ENCODE data around the gene CAMK2N1.

Gene CAMK2N1

DNA sequence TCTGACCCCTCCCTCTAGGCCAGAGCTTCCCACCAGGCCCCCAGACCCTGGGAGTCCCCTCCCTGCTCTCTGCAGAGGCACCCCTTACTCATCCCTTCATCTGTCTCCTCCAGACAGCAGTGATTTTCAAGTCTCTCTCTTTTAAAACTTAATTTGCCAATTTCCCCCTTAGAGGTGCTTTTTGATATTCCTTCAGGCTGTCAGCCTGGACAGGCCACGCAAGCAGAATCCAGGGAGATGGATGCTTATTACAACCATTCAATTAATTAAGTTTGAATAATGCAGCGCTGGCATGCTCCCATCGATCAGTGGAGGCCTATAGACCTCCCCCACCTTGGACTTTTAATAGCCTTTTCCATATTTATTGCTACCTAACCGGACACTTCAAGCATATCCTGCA is 6.2 kb downstream of the CAMK2N1 start:
- DNase-seq (ENCODE audit: low read depth in 2 of 3, low spot score in 1 of 3), result no peak

DNA sequence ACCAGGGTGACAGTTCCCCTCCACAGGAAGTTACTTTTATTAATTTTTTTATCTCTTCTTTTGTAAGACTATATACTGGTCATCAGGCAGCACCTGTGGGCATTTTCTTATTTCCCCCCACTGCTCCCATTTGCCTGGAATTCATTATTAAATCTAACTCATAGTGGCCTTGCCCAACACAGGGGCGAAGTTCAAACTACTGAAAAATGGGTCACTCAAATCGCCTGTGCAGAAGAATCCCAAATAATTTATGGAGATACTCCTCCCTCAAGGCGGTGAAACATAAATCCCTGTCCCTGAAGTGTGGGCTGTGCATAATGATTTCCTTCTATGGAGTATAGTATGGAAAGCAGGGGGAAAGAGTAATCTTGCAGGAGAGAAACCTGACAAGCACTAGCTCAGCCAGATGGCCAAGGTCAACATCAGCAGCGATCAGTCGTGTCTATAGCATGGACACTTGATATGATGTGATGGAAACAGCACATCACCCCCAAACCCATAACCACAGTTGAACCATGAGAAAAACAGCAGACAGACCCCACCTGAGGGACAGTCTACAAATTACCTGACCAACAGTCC is 7.9 kb downstream of the CAMK2N1 start:
- no peak for DNase-seq (ENCODE audit: low read depth in 2 of 3, low spot score in 1 of 3)

DNA sequence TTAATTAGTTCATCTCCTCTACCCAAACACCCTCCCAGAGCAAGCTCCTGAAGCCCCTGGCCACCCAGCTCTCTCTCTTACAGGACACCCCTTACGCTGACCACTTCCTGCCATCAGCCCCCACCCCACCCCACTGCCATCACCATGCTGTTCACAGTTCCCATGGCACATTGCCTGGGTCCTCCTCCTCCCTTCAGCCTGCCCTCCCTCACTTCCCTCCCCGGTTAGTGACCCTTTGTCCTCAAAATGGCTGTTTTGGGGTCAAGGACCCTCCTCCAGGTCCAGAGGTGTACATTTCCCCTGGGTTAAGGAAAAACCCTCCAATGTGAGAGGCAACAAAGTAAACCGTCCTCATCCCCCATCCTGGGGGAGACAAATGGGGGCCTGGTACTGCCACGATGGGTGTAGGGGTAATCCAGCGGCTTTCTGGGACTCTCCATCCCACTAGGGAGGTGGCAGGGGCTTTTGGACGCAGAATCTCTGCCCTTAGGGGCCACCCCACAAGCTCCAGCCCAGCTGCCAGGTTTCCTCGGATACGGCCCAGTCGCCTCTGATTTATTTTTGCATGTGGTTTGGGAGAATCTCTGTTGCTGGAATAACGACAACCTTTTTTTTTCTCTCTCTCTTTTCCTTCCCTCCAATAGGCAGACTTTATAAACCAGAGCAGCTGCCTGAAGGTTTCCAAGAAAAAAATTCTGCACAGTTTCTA is 8.5 kb downstream of the CAMK2N1 start:
- DNase-seq (ENCODE audit: low read depth in 2 of 3, low spot score in 1 of 3), result no peak

DNA sequence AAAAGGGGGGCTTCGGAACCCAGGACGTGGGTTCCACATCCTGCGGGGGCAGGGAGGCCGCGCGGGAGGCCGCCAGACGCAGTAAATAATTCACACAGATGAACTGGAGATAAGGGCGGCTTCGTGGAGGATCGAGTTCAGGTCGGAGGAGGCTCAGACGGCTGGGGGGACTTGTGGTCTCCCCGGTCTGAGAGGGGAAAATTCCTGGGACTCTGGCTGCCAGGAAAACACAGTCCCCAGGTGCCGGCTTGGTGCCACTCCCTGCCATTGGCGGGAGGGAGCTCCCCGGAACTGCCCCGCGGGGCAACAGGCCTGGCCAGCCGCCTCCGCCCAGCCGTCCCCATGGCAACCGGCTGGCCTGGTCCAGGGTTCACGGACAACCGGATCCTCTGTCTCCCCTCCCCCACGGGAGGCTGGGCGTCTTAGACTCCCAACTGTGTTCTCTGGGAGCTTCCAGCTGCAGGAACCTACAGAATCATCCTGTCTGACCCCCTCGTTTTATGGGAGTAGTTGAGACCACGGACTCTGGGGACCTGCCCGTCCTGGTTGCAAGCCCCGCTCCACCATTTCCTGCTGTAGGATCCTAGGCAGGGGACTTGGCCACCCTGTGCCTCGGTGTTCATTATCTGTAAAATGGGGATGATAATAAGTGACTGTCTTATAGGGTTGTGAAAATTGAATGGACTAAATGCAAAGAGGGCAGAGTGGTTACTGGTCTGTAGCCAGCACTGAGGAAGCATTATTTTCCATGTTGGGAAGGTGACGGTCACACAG is 9.6 kb downstream of the CAMK2N1 start:
- DNase-seq (ENCODE audit: low read depth in 2 of 3, low spot score in 1 of 3), result no peak

DNA sequence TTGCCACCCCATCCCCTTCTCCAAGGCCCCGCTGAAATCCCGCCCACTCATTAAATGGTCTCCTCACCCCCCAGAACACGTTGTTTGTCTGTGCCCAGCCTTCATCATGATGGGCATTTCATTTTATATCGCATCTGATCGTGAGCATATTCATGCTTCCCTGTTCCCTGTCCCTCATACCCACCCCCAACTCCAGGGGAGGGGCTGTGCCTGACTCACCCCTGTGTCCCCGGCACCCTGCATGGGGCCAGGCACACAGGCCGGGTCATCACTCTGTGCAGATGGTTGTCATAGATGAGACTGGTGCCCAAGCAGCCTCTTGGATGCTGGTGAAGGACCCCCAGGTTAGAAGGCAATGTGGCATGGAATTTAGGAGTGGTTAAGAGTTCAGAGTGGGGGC is 11.0 kb downstream of the CAMK2N1 start:
- no peak for DNase-seq (ENCODE audit: low read depth in 2 of 3, low spot score in 1 of 3)

DNA sequence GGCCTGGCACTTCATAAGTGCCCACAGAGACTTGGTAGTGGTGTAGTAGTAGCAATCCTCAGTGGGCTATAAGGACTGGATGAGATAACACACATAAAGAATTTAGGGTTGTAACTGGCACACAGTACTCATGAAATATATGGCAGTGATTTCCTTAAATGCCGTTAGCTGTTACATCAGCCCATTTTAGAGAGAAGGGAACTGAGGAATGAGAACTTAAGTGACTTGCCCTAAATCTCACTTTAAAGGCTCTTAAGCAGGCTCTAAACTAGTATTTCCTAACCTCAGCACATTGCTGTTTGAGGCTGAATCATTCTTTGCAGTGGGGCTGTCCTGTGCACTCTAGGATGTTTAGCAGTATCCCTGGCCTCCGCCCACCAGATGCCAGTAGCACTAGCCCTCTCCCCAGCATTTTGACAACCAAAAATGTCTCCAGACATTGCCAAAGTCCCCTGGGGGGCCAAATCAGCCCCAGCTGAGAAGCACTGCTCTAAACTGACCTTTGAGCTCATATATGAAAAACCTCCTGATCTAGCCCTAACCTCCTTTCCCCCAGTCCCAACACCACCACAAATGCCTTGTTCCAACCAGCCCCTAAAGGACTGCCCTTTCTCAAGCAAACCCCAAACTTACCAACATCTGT is 11.6 kb downstream of the CAMK2N1 start:
- DNase-seq (ENCODE audit: low read depth in 2 of 3, low spot score in 1 of 3), result no peak

DNA sequence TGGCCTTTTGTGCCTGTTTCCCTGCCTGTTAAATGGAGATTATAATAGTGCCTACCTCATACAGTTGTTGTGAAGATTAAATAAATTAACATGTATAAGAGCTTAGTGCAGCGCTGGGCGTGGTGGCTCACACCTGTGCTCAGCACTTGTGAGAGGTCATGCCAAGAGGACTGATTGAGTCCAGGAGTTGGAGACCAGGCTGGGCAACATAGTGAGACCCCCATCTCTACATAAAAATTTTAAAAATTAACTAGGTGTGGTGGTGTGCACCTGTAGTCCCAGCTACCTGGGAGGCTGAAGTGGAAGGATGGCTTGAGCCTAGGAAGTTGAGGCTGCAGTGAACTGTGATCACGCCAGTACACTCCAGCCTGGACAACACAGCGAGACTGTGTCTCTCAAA is 12.1 kb downstream of the CAMK2N1 start:
- no peak for DNase-seq (ENCODE audit: low read depth in 2 of 3, low spot score in 1 of 3)

DNA sequence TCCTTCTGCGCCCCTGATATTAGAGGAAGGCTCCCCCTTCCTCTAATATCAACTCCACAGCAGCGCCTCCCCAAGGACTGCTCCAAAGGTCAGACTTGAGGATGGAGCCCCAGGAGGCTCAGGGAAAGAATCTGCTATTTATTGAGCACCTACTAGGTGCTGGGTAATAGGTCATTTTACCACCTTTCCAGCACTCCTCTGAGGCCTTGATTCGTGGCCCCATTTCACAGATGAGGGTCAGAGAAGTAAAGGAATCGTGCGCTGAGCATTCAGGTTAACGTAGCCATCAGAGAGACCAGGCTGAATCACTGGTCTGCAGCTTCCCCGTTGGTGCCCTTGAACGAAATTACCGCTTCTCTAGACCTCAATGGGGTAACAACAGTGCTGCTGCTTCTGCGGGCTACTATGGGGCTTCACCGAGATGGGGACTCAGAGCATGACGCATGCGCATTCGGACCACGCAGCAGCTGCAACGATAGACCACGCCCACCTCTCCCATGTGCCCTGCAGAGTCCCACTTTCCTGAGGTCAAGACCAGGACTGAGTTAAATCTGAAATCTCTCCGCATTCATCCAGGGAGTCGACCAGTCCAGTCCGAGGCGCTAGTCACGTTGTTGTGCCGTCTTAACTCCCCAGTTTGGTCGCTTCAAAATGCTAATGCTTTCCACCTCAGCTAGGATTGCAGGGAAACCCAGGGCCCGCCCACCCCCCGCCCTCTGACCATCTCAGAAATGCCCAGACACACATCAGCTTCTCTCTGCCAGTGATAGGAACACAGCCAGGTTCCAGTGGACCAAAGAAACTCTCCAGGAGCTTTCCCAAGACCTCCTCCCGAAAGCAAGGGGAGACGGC is 12.9 kb downstream of the CAMK2N1 start:
- no peak for DNase-seq (ENCODE audit: low read depth in 2 of 3, low spot score in 1 of 3)

DNA sequence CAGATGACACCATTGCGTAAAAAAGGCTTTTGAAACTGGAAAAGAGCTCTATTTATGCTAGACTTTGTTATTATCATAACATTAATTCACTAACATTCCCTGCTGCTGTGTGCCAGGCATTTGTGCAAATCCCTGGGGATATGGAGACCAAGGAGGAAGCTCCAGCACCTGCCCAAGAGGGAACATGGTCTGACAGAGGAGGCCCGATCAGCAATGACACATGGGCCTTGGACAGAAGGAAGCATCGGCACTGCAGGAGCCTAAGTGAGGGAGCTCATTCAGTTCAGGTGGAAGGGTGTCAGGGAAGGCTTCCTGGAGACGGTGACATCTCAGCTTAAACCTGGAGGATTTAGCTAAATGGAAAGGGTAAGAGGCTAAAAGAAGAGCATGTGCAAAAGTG is 13.9 kb downstream of the CAMK2N1 start:
- DNase-seq (ENCODE audit: low read depth in 2 of 3, low spot score in 1 of 3), result no peak

DNA sequence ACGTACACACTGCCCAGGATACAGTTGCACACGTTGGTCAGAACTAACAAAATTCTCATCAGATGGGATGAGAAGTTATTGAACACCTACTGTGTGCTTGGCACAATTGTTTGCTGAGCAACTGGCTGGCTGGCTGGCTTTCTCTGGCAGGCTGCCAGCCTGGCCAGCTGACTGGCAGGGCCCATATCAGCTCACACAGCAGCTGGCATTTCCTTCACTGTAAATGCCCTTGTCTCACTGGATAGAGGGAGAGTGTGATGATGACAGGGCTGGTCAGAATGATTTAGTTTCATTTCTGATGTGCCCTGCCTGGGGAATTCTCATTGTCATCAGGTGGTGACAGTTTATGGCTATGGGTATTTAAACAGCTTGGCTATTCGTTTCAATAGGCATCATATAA is 15.8 kb downstream of the CAMK2N1 start:
- DNase-seq (ENCODE audit: low read depth in 2 of 3, low spot score in 1 of 3), result no peak

DNA sequence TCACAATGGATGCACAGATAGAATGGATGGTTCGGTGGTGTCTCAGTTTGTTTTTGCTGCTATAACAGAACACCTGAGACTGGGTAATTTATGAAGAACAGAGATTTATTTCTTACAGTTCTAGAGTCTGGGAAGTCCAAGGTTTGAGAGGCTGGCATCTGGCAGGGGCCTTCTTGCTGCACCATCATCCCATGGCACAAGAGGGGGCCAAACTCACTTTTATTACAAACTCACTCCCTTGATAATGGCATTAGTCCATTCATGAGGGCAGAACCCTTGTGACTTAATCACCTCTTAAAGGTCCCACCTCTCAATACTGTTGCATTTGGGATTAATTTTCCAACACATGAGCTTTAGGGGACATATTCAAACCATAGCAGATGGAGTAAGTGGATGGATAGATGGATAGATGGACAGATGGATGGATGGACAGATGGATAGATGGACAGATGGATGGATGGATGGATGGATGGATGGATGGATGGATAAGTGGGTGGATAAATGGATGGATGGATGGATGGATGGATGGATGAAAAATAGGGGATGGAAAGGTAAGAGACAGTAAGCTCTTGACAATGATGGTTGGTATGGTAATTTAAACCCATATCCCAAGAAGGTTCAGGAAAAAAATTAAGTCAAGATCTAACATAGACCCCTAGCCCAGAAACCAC is 16.5 kb downstream of the CAMK2N1 start:
- no peak for DNase-seq (ENCODE audit: low read depth in 2 of 3, low spot score in 1 of 3)

DNA sequence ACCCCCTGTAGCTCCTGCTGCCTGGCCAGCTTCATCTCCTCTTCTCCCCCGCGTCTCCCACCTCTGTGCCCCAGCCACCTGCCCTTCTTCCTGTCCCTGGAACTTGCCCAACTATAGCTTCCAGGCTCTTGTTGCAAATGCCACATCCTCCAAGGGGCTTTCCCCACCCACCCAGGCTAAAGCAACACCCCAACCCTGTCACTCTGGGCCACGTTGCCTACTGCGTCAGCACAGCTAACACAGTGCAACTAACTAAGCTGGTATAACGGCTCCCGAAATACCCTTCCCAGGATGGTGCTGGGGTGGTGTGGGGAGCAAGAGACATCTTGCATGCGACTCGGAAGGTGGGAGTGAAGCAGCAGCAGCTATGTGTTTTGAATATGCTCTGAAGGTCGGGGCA is 19.7 kb downstream of the CAMK2N1 start:
- no peak for DNase-seq (ENCODE audit: low read depth in 2 of 3, low spot score in 1 of 3)

DNA sequence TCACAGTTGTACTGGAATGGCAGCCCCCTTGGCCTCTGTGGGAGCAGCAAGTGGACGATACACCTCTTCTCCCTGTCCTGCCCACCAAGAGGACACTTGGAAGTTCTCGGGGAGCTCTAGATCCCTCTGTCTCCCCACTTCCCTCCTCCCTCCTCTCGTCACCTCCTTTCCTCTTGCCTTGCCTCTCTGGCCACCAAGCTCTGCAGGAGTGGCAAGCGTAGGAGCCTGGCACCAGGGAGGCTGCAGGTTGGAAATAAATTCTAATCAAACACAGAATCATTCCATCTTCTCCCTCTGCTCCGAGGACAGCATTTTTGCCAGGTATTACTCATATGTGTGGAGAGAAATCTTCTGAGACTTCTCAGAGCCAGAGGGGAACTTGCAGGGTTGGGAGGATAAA is 20.8 kb downstream of the CAMK2N1 start:
- no peak for DNase-seq (ENCODE audit: low read depth in 2 of 3, low spot score in 1 of 3)

DNA sequence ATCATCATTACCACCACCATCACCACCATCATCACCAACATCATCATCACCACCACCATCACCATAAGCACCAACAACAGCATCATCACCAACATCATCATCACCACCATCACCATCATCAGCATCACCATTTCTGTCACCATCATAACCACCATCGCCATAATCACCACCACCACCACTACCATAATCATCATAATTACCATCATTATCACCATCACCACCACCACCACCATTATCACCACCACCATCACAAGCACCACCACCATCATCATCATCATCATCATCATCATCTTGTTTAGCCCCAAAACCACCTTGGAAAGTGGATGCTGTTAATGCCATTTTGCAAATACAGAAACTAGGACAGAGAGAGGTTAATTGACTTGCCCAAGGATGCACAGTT is 22.5 kb downstream of the CAMK2N1 start:
- no peak for DNase-seq (ENCODE audit: low read depth in 2 of 3, low spot score in 1 of 3)

DNA sequence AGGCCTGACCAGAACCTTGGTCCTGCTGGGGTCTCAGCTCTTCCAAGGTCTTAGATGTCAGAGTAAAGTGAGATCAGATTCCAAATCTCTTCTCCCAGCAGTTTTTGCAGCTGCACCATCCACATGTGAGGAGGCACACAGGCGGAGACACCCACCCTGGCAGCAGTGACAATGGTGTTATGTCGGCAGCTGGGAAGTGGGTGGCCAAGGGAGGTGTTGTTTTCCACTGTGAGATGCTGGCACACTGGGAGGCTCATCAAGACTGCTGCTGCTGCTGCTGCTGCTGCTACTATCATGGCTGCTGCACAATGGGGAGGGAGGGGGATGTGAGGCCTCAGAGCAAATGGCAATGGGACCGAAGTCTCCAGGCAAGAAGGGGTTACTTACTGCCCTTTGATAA is 23.6 kb downstream of the CAMK2N1 start:
- no peak for DNase-seq (ENCODE audit: low read depth in 2 of 3, low spot score in 1 of 3)

DNA sequence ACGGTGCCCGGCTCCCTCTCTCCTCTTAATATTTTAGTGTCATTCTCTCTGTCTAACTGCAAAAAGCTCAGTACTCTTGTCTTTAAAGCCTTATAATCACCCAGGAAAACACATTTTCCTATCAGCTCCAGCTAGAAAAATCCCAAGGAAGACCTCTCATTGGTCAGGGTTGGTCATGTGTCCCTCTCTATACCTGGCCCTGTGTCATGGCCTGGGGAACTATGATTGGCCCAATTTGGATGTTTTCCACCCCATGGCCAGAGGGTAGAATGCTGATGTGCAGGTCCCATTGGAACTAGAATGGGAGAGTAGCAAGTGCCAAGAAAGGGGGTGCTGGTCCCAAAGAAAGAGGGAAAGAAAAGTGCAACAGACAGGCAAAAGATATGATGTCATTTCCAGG is 27.3 kb downstream of the CAMK2N1 start:
- DNase-seq (ENCODE audit: low read depth in 2 of 3, low spot score in 1 of 3), result no peak

DNA sequence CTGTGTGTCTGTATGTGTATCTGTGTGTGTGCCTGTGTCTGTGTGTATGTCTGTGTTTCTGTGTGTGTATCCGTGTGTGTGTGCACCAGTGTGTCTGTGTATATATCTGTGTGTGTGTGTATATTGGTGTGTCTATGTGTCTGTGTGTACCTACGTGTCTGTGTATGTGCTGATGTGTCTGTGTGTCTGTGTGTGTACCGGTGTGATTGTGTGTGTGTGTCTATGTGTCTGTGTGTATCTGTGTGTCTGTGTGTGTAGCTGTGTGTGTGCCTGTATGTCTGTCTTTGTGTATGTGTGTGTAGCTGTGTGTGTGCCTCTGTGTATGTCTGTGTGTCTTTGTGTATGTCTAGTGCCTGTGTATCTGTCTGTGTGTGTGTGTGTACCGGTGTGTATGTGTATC is 32.0 kb downstream of the CAMK2N1 start:
- no peak for DNase-seq (ENCODE audit: low read depth in 2 of 3, low spot score in 1 of 3)

DNA sequence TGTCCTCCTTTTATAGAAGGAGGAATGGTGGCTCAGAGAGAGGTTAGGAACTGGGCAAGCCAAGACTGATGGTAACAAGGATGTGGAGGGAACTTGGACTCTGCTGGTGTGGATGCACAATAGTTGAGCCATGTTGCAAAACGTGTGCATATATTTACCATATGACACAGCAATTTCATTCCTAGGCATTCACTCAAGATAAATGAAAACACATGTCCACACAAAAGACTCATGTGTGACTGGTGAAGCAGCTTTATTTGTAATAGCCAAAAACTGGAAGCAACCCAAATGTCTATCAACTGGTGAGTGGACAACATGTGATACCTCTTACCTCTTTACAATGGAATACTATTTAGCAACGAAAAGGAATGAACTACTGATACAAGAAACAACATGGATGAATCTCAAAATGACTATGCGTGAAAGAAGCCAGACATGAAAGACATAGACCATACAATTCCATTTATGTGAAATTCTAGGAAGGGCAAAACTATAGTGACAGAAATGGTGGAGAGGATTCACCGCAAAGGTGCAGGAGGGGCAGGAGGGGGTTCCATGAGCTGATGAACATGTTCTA is 36.2 kb downstream of the CAMK2N1 start:
- DNase-seq (ENCODE audit: low read depth in 2 of 3, low spot score in 1 of 3), result no peak

DNA sequence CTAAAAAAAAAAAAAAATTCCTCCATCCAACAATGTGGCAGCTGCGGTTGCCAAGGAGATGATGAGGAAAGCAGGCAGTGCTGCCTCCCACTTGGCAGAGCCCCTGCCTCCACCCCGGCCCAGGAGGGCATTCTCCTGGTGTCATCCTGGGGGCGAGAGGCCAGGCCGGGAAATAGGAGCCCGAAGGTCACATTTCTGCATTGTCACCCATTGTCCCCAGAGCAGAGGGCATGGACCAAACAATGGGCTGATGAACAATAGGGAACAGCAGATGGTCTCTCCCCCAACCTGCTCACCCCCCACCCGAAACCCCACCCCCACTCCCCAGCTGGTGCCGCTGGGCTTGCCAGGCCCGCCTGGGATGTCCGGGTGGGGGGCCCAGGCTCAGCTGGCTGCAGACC is 37.3 kb downstream of the CAMK2N1 start:
- no peak for DNase-seq (ENCODE audit: low read depth in 2 of 3, low spot score in 1 of 3)

DNA sequence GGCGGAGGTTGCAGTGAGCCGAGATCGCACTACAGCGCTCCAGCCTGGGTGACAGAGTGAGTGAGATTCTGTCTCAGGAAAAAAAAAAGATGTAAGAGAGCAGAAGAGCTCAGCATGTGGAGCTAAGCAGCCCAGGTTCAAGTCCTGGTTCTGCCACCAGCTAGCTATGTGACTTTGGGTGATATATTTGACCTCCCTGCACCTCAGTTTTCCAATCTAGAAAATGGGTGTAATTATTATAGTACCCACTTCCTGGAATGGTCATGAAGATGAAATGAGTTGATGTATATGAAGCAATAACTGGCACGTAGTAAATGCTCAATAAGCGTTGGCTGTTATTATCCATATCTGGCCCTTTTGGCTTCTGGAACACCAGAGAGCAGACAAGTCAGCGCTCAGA is 38.2 kb downstream of the CAMK2N1 start:
- no peak for DNase-seq (ENCODE audit: low read depth in 2 of 3, low spot score in 1 of 3)
